PC-9 (cell line): ENCODE measurements around the gene TRAPPC10. TPM values are rescaled to one million over a fixed set of nuclear protein-coding genes. Genes with fewer than 3 reads are reported as not detected.
A peak's percentile ranks its signal among the peaks of the same experiment; 100 is the strongest.

Experiments
- Bru-seq: library from RNA; stranded (reverse); fragments of 400-500 nt; gene quantifications from one replicate; lab custom pipeline; 2021; lab: Mats Ljungman, UMichigan
- BruChase-seq, 2 experiments: library from RNA; stranded (reverse); fragments of 400-500 nt; gene quantifications; one replicate each; lab custom pipeline; 2021; lab: Mats Ljungman, UMichigan
- BruUV-seq: library from RNA; stranded (reverse); fragments of 400-500 nt; replicated peaks from 2 replicates; lab custom pipeline; 2021; lab: Mats Ljungman, UMichigan
- CTCF ChIA-PET: fragments of 300-600 bp; sonication (Branson Sonifier 250); formaldehyde crosslinking; loops from one replicate; lab custom pipeline; 2022; ENCODE audit warnings: antibody characterized with exemption; lab: Charles Lee
- POLR2A ChIA-PET: fragments of 300-600 bp; sonication (Branson Sonifier 250); formaldehyde crosslinking; loops from one replicate; lab custom pipeline; 2022; ENCODE audit warnings: antibody characterized with exemption; ENCODE audit not compliant: unreplicated experiment; lab: Charles Lee
- DNase-seq, 2 experiments: peaks; one replicate each; pipeline versions ENCODE4 v3.0.0 to v3.0.0-alpha.2; 2015 to 2022; ENCODE audit warnings: mixed read lengths in 1 of 2
- H2AFZ ChIP-seq: fragments of 200-600 bp; sonication (generic); 2 replicates; pipeline ENCODE4 v1.8.1; 2017; ENCODE audit warnings: antibody characterized with exemption
- H3F3A ChIP-seq: fragments of 200-600 bp; sonication (generic); 2 replicates; pipeline ENCODE4 v1.8.1; 2017; ENCODE audit warnings: antibody characterized with exemption, mild to moderate bottlenecking, low read depth; ENCODE audit not compliant: insufficient read depth
- H3K27ac ChIP-seq: fragments of 200-600 bp; sonication (generic); 2 replicates; pipeline ENCODE4 v1.6.1; 2016; ENCODE audit warnings: mixed run types
- H3K27me3 ChIP-seq: fragments of 200-600 bp; sonication (generic); 2 replicates; pipeline ENCODE4 v1.6.1; 2016; ENCODE audit warnings: low read depth, mixed run types; ENCODE audit not compliant: insufficient read depth
- H3K36me3 ChIP-seq: fragments of 200-600 bp; sonication (generic); 2 replicates; pipeline ENCODE4 v1.6.1; 2016; ENCODE audit warnings: low read depth, mixed run types
- H3K4me1 ChIP-seq: fragments of 200-600 bp; sonication (generic); replicated peaks from 2 replicates; pipeline ENCODE4 v1.6.1; 2016; ENCODE audit warnings: mixed run types; ENCODE audit not compliant: insufficient read depth
- H3K4me2 ChIP-seq: fragments of 200-600 bp; sonication (generic); 2 replicates; pipeline ENCODE4 v1.6.1; 2017; ENCODE audit warnings: mixed run types
- H3K4me3 ChIP-seq: fragments of 200-600 bp; sonication (generic); 2 replicates; pipeline ENCODE4 v1.6.1; 2016; ENCODE audit warnings: mixed run types
- H3K79me2 ChIP-seq: fragments of 200-600 bp; sonication (generic); 2 replicates; pipeline ENCODE4 v1.6.1; 2017; ENCODE audit warnings: low read depth, mixed run types
- H3K9me2 ChIP-seq: fragments of 200-600 bp; sonication (generic); 2 replicates; pipeline ENCODE4 v1.8.1; 2017; ENCODE audit warnings: mild to moderate bottlenecking; ENCODE audit not compliant: insufficient read depth
- H3K9me3 ChIP-seq: fragments of 200-600 bp; sonication (generic); 2 replicates; pipeline ENCODE4 v1.8.1; 2016; ENCODE audit warnings: low read depth; ENCODE audit not compliant: insufficient read depth
- H4K20me1 ChIP-seq: fragments of 200-600 bp; sonication (generic); 2 replicates; pipeline ENCODE4 v1.8.1; 2017; ENCODE audit not compliant: insufficient read depth
- CTCF ChIP-seq: fragments of 200-600 bp; sonication (generic); conservative IDR thresholded peaks from 2 replicates; pipeline ENCODE4 v1.6.1; 2017; ENCODE audit warnings: mixed run types, antibody characterized with exemption, mild to moderate bottlenecking, moderate library complexity
- EZH2 ChIP-seq: fragments of 200-600 bp; sonication (generic); IDR thresholded peaks from 2 replicates; pipeline ENCODE4 v1.8.0; 2017; ENCODE audit warnings: antibody characterized with exemption, low read depth
- intact Hi-C: fragments of 100-400 bp; cut with micrococcal nuclease; formaldehyde crosslinking; loops from one replicate; pipeline ENCODE4 v1.10.0; 2022; ENCODE audit not compliant: unreplicated experiment
- long read RNA-seq: library from polyadenylated mRNA; stranded (forward); transcript quantifications from one replicate; pipeline ENCODE4 v2.0.0, GENCODE V29; 2022
- total RNA-seq: library from RNA; stranded (reverse); gene quantifications from 2 replicates; pipeline ENCODE4 v1.2.3, GENCODE V29; 2021

Gene TRAPPC10
- total RNA-seq (24.0 and 27.2 TPM in 2 replicates), Bru-seq, nascent RNA (percentile 80 among the genes with signal in this experiment), BruChase-seq, experiment 1, labeled RNA remaining after a 2-hour chase (percentile 75 among the genes with signal in this experiment), BruChase-seq, experiment 2, labeled RNA remaining after a 6-hour chase (percentile 81 among the genes with signal in this experiment)
- long read RNA-seq, full-length matches to known transcripts, result 4 of 8 reads
- long read RNA-seq, partial matches to known transcripts, result 0 of 8 reads
- long read RNA-seq, other reads (novel, unspliced or antisense), result 4 of 8 reads

GRCh38 chr21:44011579-44012473 is at the start of gene TRAPPC10:
TSS of gene TRAPPC10 (plus strand) at chr21:44012309. CDS start at chr21:44012494, 185 bp downstream.
- ChIA-PET POLR2A (interaction anchor here (0.6 kb wide), 1 partner anchor 20 kb away, joined by 6 read pairs; no protein-coding TSS in a partner anchor), CTCF (interaction anchor here (0.7 kb wide), 1 partner anchor 158 kb away, joined by 3 read pairs; no protein-coding TSS in a partner anchor)
- intact Hi-C loops, result no loop called here
- Histone ChIP-seq H3K27me3 (no peaks in the 10 kb centered on the region), H3K4me2 (peak within 1 kb of the TSS; percentile 98), H3K4me3 (peak within 1 kb of the TSS; percentile 83), H2AFZ (peak within 1 kb of the TSS; percentile 75), H3K79me2 (peaks cover 51% of the 10 kb centered on the region), H3K4me1 (peaks cover 18% of the 10 kb centered on the region), H3K9me3 (no peaks in the 10 kb centered on the region), H3K9me2 (no peaks in the 10 kb centered on the region), H4K20me1 (peaks cover 33% of the 10 kb centered on the region), H3K36me3 (no peaks in the 10 kb centered on the region), H3K27ac (peak within 1 kb of the TSS; percentile 43), H3F3A (0 out of 2 replicates have a peak, but pooled peaks cover 3% of the 10 kb centered on the region)
- peak; percentile 59 to 77 for DNase-seq
- no TSS peak for BruUV-seq
- no peak for TF ChIP-seq EZH2
- no peak for TF ChIP-seq CTCF

- ChIA-PET CTCF (no interaction called here), POLR2A (no interaction called here)
- Histone ChIP-seq H3K27me3 (no peaks in the 10 kb centered on the region), H3K9me3 (no peaks in the 10 kb centered on the region), H3K9me2 (no peaks in the 10 kb centered on the region), H2AFZ (no peak overlapping the region), H3K36me3 (no peaks in the 10 kb centered on the region), H3K27ac (no peak overlapping the region), H3K4me1 (no peaks in the 10 kb centered on the region), H3F3A (no peaks in the 10 kb centered on the region), H4K20me1 (no peaks in the 10 kb centered on the region), H3K4me2 (no peak overlapping the region), H3K4me3 (no peak overlapping the region), H3K79me2 (no peaks in the 10 kb centered on the region)
- no peak for DNase-seq
- no TSS peak for BruUV-seq
- intact Hi-C loops, result no loop called here
- TF ChIP-seq EZH2 (no peak), CTCF (no peak)
These were observed 46.1 kb upstream of the TRAPPC10 start for GRCh38 chr21:43965911-43966585.

- no peak overlapping the region for H3K4me2 ChIP-seq
- no peak for DNase-seq
- ChIA-PET CTCF (no interaction called here), POLR2A (no interaction called here)
- H4K20me1 ChIP-seq, result no peaks in the 10 kb centered on the region
- BruUV-seq, result no TSS peak
- H3K27me3 ChIP-seq, result no peaks in the 10 kb centered on the region
- H3F3A ChIP-seq, result no peaks in the 10 kb centered on the region
- no peak overlapping the region for H3K27ac ChIP-seq
- H3K4me3 ChIP-seq, result no peak overlapping the region
- H3K79me2 ChIP-seq, result no peaks in the 10 kb centered on the region
- no peak overlapping the region for H2AFZ ChIP-seq
- intact Hi-C loops, result no loop called here
- no peaks in the 10 kb centered on the region for H3K9me2 ChIP-seq
- H3K9me3 ChIP-seq, result no peaks in the 10 kb centered on the region
- no peaks in the 10 kb centered on the region for H3K4me1 ChIP-seq
- H3K36me3 ChIP-seq, result no peaks in the 10 kb centered on the region
- TF ChIP-seq EZH2, result no peak
- TF ChIP-seq CTCF, result no peak
These were observed 45.1 kb upstream of the TRAPPC10 start for GRCh38 chr21:43966946-43967512.
